PC-3 (cell line): ENCODE measurements around the gene EI24.
"Not testable (repeated sequence)": the region's sequence is repeated elsewhere in the genome, so short reads cannot be mapped to it uniquely, and the experiment has no call there.

ENCODE experiments used
- CTCF ChIP-seq: fragments of 300-600 bp; sonication (generic); conservative IDR thresholded peaks from 2 replicates; pipeline ENCODE4 v1.5.1; 2017; ENCODE audit warnings: antibody characterized with exemption, low read depth, mild to moderate bottlenecking, low read length
- EZH2 ChIP-seq: fragments of 300-600 bp; sonication (generic); IDR thresholded peaks from one replicate; pipeline ENCODE4 v1.6.1; 2017; ENCODE audit warnings: antibody characterized with exemption, mild to moderate bottlenecking, low read length; ENCODE audit not compliant: unreplicated experiment

- not testable (repeated sequence) for TF ChIP-seq CTCF, EZH2
These were observed 32.4 kb upstream of the EI24 start for GRCh38 chr11:125536834-125537233.
